H9 (cell line): ENCODE data around the gene GRIK4. TPM values are rescaled to one million over a fixed set of nuclear protein-coding genes. Genes with fewer than 3 reads are reported as not detected.

Experiments
- DNase-seq: peaks from one replicate; pipeline ENCODE4 v3.0.0-alpha.2; 2017
- H2AFZ ChIP-seq: one replicate; pipeline ENCODE4 v1.6.1; 2013; ENCODE audit warnings: mild to moderate bottlenecking, low read length, control low read depth, moderate library complexity
- H2AK5ac ChIP-seq: 2 replicates; pipeline ENCODE4 v1.6.1; 2013; ENCODE audit warnings: low read length, control low read depth, mixed read lengths; ENCODE audit not compliant: insufficient read length
- H2BK120ac ChIP-seq: one replicate; pipeline ENCODE4 v1.6.1; 2013; ENCODE audit warnings: low read depth, mild to moderate bottlenecking, low read length, control low read depth, inconsistent platforms; ENCODE audit not compliant: poor library complexity, severe bottlenecking
- H2BK12ac ChIP-seq: 2 replicates; pipeline ENCODE4 v1.6.1; 2013; ENCODE audit warnings: low read length, control low read depth, mixed read lengths, low read depth; ENCODE audit not compliant: insufficient read length
- H2BK15ac ChIP-seq: 2 replicates; pipeline ENCODE4 v1.6.1; 2013; ENCODE audit warnings: low read depth, low read length, control low read depth
- H2BK20ac ChIP-seq: one replicate; pipeline ENCODE4 v1.6.1; 2013; ENCODE audit warnings: low read depth, mild to moderate bottlenecking, low read length, control low read depth, inconsistent platforms; ENCODE audit not compliant: poor library complexity, severe bottlenecking
- H2BK5ac ChIP-seq: 2 replicates; pipeline ENCODE4 v1.6.1; 2013; ENCODE audit warnings: low read length, control low read depth, mixed read lengths; ENCODE audit not compliant: insufficient read length
- H3K14ac ChIP-seq: 2 replicates; pipeline ENCODE4 v1.6.1; 2013; ENCODE audit warnings: low read length, control low read depth; ENCODE audit not compliant: insufficient read depth
- H3K18ac ChIP-seq: 2 replicates; pipeline ENCODE4 v1.6.1; 2013; ENCODE audit warnings: low read depth, mild to moderate bottlenecking, mixed read lengths, low read length, control low read depth; ENCODE audit not compliant: insufficient read length
- H3K23ac ChIP-seq: 2 replicates; pipeline ENCODE4 v1.6.1; 2013; ENCODE audit warnings: low read length, control low read depth, mixed read lengths, low read depth; ENCODE audit not compliant: insufficient read length
- H3K23me2 ChIP-seq: 2 replicates; pipeline ENCODE4 v1.6.1; 2013; ENCODE audit warnings: low read depth, mild to moderate bottlenecking, mixed read lengths, low read length, control low read depth; ENCODE audit not compliant: insufficient read length, poor library complexity, severe bottlenecking
- H3K27ac ChIP-seq: 2 replicates; pipeline ENCODE4 v1.5.1; 2013; ENCODE audit warnings: low read length, control low read depth, mixed read lengths, low read depth; ENCODE audit not compliant: insufficient read length
- H3K27me3 ChIP-seq: 2 replicates; pipeline ENCODE4 v1.6.1; 2013; ENCODE audit warnings: low read length, control low read depth, inconsistent platforms; ENCODE audit not compliant: insufficient read depth
- H3K4ac ChIP-seq: 2 replicates; pipeline ENCODE4 v1.6.1; 2013; ENCODE audit warnings: low read depth, mild to moderate bottlenecking, control low read depth, inconsistent platforms, low read length, moderate library complexity
- H3K4me1 ChIP-seq: 2 replicates; pipeline ENCODE4 v1.6.1; 2013; ENCODE audit warnings: low read length, control low read depth, inconsistent platforms; ENCODE audit not compliant: insufficient read depth
- H3K4me2 ChIP-seq: 2 replicates; pipeline ENCODE4 v1.6.1; 2013; ENCODE audit warnings: low read length, control low read depth, mixed read lengths; ENCODE audit not compliant: insufficient read length, insufficient read depth
- H3K56ac ChIP-seq: 2 replicates; pipeline ENCODE4 v1.6.1; 2013; ENCODE audit warnings: low read depth, mild to moderate bottlenecking, mixed read lengths, low read length, control low read depth; ENCODE audit not compliant: insufficient read length
- H3K79me1 ChIP-seq: 2 replicates; pipeline ENCODE4 v1.6.1; 2013; ENCODE audit warnings: low read depth, mild to moderate bottlenecking, moderate library complexity, low read length, control low read depth, inconsistent platforms; ENCODE audit not compliant: insufficient read depth, poor library complexity, severe bottlenecking
- H3K79me2 ChIP-seq: 2 replicates; pipeline ENCODE4 v1.6.1; 2013; ENCODE audit warnings: low read length, control low read depth, inconsistent platforms; ENCODE audit not compliant: insufficient read depth
- H3K9ac ChIP-seq: 2 replicates; pipeline ENCODE4 v1.6.1; 2013; ENCODE audit warnings: low read length, control low read depth, mixed read lengths; ENCODE audit not compliant: insufficient read length; ENCODE audit errors: extremely low read depth
- H3K9me3 ChIP-seq: one replicate; pipeline ENCODE4 v1.6.1; 2013; ENCODE audit warnings: low read depth, low read length, inconsistent platforms; ENCODE audit not compliant: control insufficient read depth
- H3T11ph ChIP-seq: one replicate; pipeline ENCODE4 v1.6.1; 2013; ENCODE audit warnings: mild to moderate bottlenecking, low read length, control low read depth, inconsistent platforms
- H4K20me1 ChIP-seq: one replicate; pipeline ENCODE4 v1.6.1; 2013; ENCODE audit not compliant: control insufficient read depth, insufficient read length, insufficient read depth
- H4K5ac ChIP-seq: 2 replicates; pipeline ENCODE4 v1.6.1; 2013; ENCODE audit warnings: low read depth, mild to moderate bottlenecking, mixed read lengths, low read length, control low read depth; ENCODE audit not compliant: insufficient read length
- H4K8ac ChIP-seq: replicated peaks from 2 replicates; pipeline ENCODE4 v1.6.1; 2013; ENCODE audit warnings: low read length, control low read depth, mixed read lengths, low read depth; ENCODE audit not compliant: insufficient read length
- H4K91ac ChIP-seq: 2 replicates; pipeline ENCODE4 v1.6.1; 2013; ENCODE audit warnings: low read depth, mild to moderate bottlenecking, moderate library complexity, mixed read lengths, low read length, control low read depth; ENCODE audit not compliant: insufficient read length
- H3K27ac Mint-ChIP-seq, 3 experiments: 2 replicates in 2 of 3; 3 replicates in 1 of 3; pipeline ENCODE4 v1.8.0; 2020 to 2021; ENCODE audit warnings: mixed read lengths in 3 of 3, mild to moderate bottlenecking in 1 of 3, moderate library complexity in 1 of 3
- H3K27me3 Mint-ChIP-seq: 2 replicates; pipeline ENCODE4 v1.8.0; 2021; ENCODE audit warnings: low read depth, mild to moderate bottlenecking, moderate library complexity, mixed read lengths
- H3K36me3 Mint-ChIP-seq, 3 experiments: 2 replicates in 2 of 3; 3 replicates in 1 of 3; pipeline ENCODE4 v1.8.0; 2020 to 2021; ENCODE audit warnings: low read depth in 3 of 3, mixed read lengths in 3 of 3; ENCODE audit not compliant: insufficient read depth in 1 of 3
- H3K4me1 Mint-ChIP-seq, 2 experiments: 2 replicates each; pipeline ENCODE4 v1.8.0; 2020; ENCODE audit warnings: mixed read lengths in 2 of 2
- H3K4me3 Mint-ChIP-seq, 2 experiments: 2 replicates in 1 of 2; 3 replicates in 1 of 2; pipeline ENCODE4 v1.8.0; 2020 to 2021; ENCODE audit warnings: mild to moderate bottlenecking in 2 of 2, mixed read lengths in 2 of 2, moderate library complexity in 1 of 2
- H3K9me3 Mint-ChIP-seq, 2 experiments: 2 replicates in 1 of 2; 3 replicates in 1 of 2; pipeline ENCODE4 v1.8.0; 2020; ENCODE audit warnings: mild to moderate bottlenecking in 2 of 2, mixed read lengths in 2 of 2, moderate library complexity in 1 of 2
- WGBS: extraction: QIAGEN DNeasy Blood & Tissue Kit; methylation state at CpG from one replicate; pipeline ENCODE4 v1.1.7; 2013; ENCODE audit warnings: missing lambda C conversion rate, low lambda C conversion rate, mixed read lengths; ENCODE audit not compliant: insufficient read length; ENCODE audit errors: extremely low coverage; 5-methylcytosine and 5-hydroxymethylcytosine counted together
- total RNA-seq: library from RNA; stranded (reverse); gene quantifications from 2 replicates; pipeline ENCODE4 v1.2.1, GENCODE V29; 2021
- TF ChIP-seq, protein P1 (sequence below): fragments of 200-600 bp; sonication (generic); conservative IDR thresholded peaks from 3 replicates; pipeline ENCODE4 v1.8.0; 2021; ENCODE audit warnings: antibody characterized with exemption, mild to moderate bottlenecking

GRIK4 gene
- total RNA-seq, 1 experiment from 2014 or later, result 2.3 TPM

DNA sequence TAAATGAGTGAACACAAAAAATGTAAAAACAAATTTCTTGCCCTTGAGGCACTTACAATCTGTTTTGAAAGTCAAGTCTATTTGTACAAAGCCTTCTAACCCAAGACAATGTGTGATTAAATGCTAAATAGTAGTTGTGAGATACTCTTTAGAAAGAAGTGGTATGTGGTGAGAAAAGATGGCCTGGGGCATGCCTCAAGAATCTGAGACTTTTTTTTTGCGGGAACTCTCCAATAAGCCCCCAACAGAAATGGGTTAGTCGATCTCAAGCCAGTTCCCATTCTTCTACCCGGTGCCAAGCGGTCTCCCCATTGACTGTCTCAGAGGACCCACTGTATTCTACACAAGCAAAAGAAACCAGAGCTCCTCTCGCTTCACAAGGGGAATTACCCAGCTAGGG is 485.4 kb downstream of the GRIK4 start:
- H3K27me3 Mint-ChIP-seq, result no peaks in the 10 kb centered on the region
- peaks cover 4% of the 10 kb centered on the region; the same call in 1 of the 2 replicates for H3K4me1 ChIP-seq
- H2AFZ ChIP-seq, result no peak overlapping the region
- no peak overlapping the region for H3K4ac ChIP-seq
- no peak overlapping the region for H3K4me3 Mint-ChIP-seq
- no peak overlapping the region for H2BK5ac ChIP-seq
- H3K14ac ChIP-seq, result no peak overlapping the region
- no peak overlapping the region for H3T11ph ChIP-seq
- no peak overlapping the region for H2BK120ac ChIP-seq
- no CpG with 5 or more reads among the region's 5 CpGs for WGBS
- no peak overlapping the region for H3K56ac ChIP-seq
- H3K79me2 ChIP-seq, result no peaks in the 10 kb centered on the region; the same call in 1 of the 2 replicates
- H3K18ac ChIP-seq, result no peak overlapping the region
- no peaks in the 10 kb centered on the region for H3K79me1 ChIP-seq
- no peak overlapping the region for H2BK12ac ChIP-seq
- peaks cover 8 to 15% of the 10 kb centered on the region in 2 experiments for H3K4me1 Mint-ChIP-seq
- H3K4me2 ChIP-seq, result no peak overlapping the region
- no peaks in the 10 kb centered on the region for H3K23me2 ChIP-seq
- no peaks in the 10 kb centered on the region for H3K27me3 ChIP-seq
- no peak overlapping the region for H4K8ac ChIP-seq
- no peak overlapping the region for H4K91ac ChIP-seq
- no peak overlapping the region for H2BK20ac ChIP-seq
- peak overlapping the region in 1 of 3 experiments; percentile 21; a peak in 1 of 7 replicates for H3K27ac Mint-ChIP-seq
- H3K23ac ChIP-seq, result no peak overlapping the region
- TF ChIP-seq, protein P1, sequence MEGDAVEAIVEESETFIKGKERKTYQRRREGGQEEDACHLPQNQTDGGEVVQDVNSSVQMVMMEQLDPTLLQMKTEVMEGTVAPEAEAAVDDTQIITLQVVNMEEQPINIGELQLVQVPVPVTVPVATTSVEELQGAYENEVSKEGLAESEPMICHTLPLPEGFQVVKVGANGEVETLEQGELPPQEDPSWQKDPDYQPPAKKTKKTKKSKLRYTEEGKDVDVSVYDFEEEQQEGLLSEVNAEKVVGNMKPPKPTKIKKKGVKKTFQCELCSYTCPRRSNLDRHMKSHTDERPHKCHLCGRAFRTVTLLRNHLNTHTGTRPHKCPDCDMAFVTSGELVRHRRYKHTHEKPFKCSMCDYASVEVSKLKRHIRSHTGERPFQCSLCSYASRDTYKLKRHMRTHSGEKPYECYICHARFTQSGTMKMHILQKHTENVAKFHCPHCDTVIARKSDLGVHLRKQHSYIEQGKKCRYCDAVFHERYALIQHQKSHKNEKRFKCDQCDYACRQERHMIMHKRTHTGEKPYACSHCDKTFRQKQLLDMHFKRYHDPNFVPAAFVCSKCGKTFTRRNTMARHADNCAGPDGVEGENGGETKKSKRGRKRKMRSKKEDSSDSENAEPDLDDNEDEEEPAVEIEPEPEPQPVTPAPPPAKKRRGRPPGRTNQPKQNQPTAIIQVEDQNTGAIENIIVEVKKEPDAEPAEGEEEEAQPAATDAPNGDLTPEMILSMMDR, result no peak
- no peak for DNase-seq
- H4K20me1 ChIP-seq, result no peaks in the 10 kb centered on the region
- no peak overlapping the region for H2BK15ac ChIP-seq
- no peak overlapping the region for H3K27ac ChIP-seq
- no peaks in the 10 kb centered on the region for H3K36me3 Mint-ChIP-seq
- no peaks in the 10 kb centered on the region for H3K9me3 ChIP-seq
- no peaks in the 10 kb centered on the region for H3K9me3 Mint-ChIP-seq
- no peak overlapping the region for H3K9ac ChIP-seq
- H4K5ac ChIP-seq, result no peak overlapping the region
- H2AK5ac ChIP-seq, result no peak overlapping the region
